ENCODE data around the gene TRIM60.
"Not testable (repeated sequence)": the region's sequence is repeated elsewhere in the genome, so short reads cannot be mapped to it uniquely, and the experiment has no call there.

TRIM60 gene

GRCh38 chr4:165031436-165032211 lies at the start of gene TRIM60:
TRIM60 (plus strand) TSS chr4:165031999; CDS start chr4:165040073, 8,074 bp downstream.
- H3K27ac ChIP-seq, result no peak within 1 kb of the TSS
- H3K4me1 ChIP-seq, result no peaks in the 10 kb centered on the region
- H3K36me3 ChIP-seq, result no peaks in the 10 kb centered on the region
- H3K4me2 ChIP-seq, result no peak within 1 kb of the TSS
- peaks cover 19% of the 10 kb centered on the region for H3K9me3 ChIP-seq
- no peak for TF ChIP-seq Cebpa-rat (IDR thresholded peaks at IDR 0.05)
- no peaks in the 10 kb centered on the region for H3K27me3 ChIP-seq
- no peak within 1 kb of the TSS for H3K4me3 ChIP-seq
- no peaks in the 10 kb centered on the region for H4K20me1 ChIP-seq
- H3K9ac ChIP-seq, result no peak within 1 kb of the TSS

- no peak overlapping the region for H3K27ac ChIP-seq
- no peak overlapping the region for H3K9ac ChIP-seq
- H3K36me3 ChIP-seq, result no peaks in the 10 kb centered on the region
- no peaks in the 10 kb centered on the region for H3K27me3 ChIP-seq
- H3K9me3 ChIP-seq, result no peaks in the 10 kb centered on the region
- no peak for TF ChIP-seq Cebpa-rat (IDR thresholded peaks at IDR 0.05)
- H3K4me2 ChIP-seq, result no peak overlapping the region
- H3K4me1 ChIP-seq, result no peaks in the 10 kb centered on the region
- H3K4me3 ChIP-seq, result no peak overlapping the region
- H4K20me1 ChIP-seq, result no peaks in the 10 kb centered on the region
Measured at GRCh38 chr4:164989471-164989870, 42.3 kb upstream of the TRIM60 start.

DNA sequence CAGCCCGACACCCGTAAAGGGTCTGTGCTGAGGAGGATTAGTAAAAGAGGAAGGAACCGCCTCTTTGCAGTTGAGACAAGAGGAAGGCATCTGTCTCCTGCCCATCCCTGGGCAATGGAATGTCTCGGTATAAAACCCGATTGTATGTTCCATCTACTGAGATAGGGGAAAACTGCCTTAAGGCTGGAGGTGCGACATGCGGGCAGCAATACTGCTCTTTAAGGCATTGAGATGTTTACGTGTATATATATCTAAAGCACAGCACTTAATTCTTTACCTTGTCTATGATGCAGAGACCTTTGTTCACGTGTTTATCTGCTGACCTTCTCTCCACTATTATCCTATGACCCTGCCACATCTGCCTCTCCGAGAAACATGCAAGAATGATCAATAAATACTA lies 41.0 kb upstream of the TRIM60 start:
- H3K27ac ChIP-seq, H3K9me3 ChIP-seq, H3K36me3 ChIP-seq, H3K4me1 ChIP-seq, H3K9ac ChIP-seq, H3K27me3 ChIP-seq, H4K20me1 ChIP-seq, H3K4me3 ChIP-seq, H3K4me2 ChIP-seq: not testable (repeated sequence)

GRCh38 chr4:164996123-164996522 lies 35.7 kb upstream of the TRIM60 start:
- H3K9ac ChIP-seq, H3K36me3 ChIP-seq, H3K4me2 ChIP-seq, H3K27ac ChIP-seq, H3K4me1 ChIP-seq, H4K20me1 ChIP-seq, H3K27me3 ChIP-seq, H3K4me3 ChIP-seq, H3K9me3 ChIP-seq: not testable (repeated sequence)

DNA sequence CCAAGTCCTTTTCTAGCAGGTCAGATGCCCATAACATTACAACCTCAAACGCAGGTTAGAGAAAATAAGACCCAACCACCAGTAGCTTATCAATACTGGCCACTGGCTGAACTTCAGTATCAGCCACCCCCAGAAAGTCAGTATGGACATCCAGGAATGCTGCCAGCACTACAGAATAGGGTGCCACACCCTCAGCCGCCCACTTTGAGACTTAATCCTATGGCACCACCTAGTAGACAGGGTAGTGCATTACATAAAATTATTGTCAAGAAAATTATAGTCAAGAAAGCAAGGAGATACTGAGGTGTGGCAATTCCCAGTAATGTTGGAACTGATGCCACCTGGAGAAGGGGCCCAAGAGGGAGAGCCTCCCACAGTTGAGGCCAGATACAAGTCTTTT lies 34.5 kb upstream of the TRIM60 start:
- H3K27me3 ChIP-seq, result no peaks in the 10 kb centered on the region
- no peaks in the 10 kb centered on the region for H4K20me1 ChIP-seq
- no peak overlapping the region for H3K4me2 ChIP-seq
- no peak for TF ChIP-seq Cebpa-rat (IDR thresholded peaks at IDR 0.05)
- no peak overlapping the region for H3K27ac ChIP-seq
- no peaks in the 10 kb centered on the region for H3K9me3 ChIP-seq
- no peaks in the 10 kb centered on the region for H3K4me1 ChIP-seq
- H3K4me3 ChIP-seq, result no peak overlapping the region
- H3K9ac ChIP-seq, result no peak overlapping the region
- no peaks in the 10 kb centered on the region for H3K36me3 ChIP-seq

- Histone ChIP-seq H3K4me3 (no peak overlapping the region), H4K20me1 (no peaks in the 10 kb centered on the region), H3K4me2 (no peak overlapping the region), H3K9me3 (no peaks in the 10 kb centered on the region), H3K4me1 (no peaks in the 10 kb centered on the region), H3K27ac (no peak overlapping the region), H3K27me3 (no peaks in the 10 kb centered on the region), H3K9ac (no peak overlapping the region), H3K36me3 (no peaks in the 10 kb centered on the region)
- no peak for TF ChIP-seq Cebpa-rat (IDR thresholded peaks at IDR 0.05)
Measured at GRCh38 chr4:164997941-164998340, 33.9 kb upstream of the TRIM60 start.

- not testable (repeated sequence) for H4K20me1 ChIP-seq, H3K9me3 ChIP-seq, H3K4me1 ChIP-seq, H3K9ac ChIP-seq, H3K36me3 ChIP-seq, H3K4me2 ChIP-seq, H3K27me3 ChIP-seq, H3K4me3 ChIP-seq, H3K27ac ChIP-seq
Measured at GRCh38 chr4:164998526-164999080, 33.2 kb upstream of the TRIM60 start.

DNA sequence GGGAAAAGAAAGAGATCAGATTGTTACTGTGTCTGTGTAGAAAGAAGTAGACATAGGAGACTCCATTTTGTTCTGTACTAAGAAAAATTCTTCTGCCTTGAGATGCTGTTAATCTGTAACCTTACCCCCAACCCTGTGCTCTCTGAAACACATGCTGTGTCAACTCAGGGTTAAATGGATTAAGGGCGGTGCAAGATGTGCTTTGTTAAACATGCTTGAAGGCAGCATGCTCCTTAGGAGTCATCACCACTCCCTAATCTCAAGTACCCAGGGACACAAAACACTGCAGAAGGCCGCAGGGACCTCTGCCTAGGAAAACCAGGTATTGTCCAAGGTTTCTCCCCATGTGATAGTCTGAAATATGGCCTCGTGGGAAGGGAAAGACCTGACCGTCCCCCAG lies 29.8 kb upstream of the TRIM60 start:
- not testable (repeated sequence) for H3K36me3 ChIP-seq, H3K4me3 ChIP-seq

GRCh38 chr4:165005352-165005925 lies 26.4 kb upstream of the TRIM60 start:
- Histone ChIP-seq H3K9ac (no peak overlapping the region), H3K9me3 (no peaks in the 10 kb centered on the region), H4K20me1 (no peaks in the 10 kb centered on the region), H3K4me1 (no peaks in the 10 kb centered on the region), H3K27me3 (no peaks in the 10 kb centered on the region), H3K4me2 (no peak overlapping the region), H3K36me3 (no peaks in the 10 kb centered on the region), H3K4me3 (no peak overlapping the region), H3K27ac (no peak overlapping the region)
- no peak for TF ChIP-seq Cebpa-rat (IDR thresholded peaks at IDR 0.05)

More for the DNA sequence above, 29.8 kb upstream of the TRIM60 start:
- not testable (repeated sequence) for H3K27ac ChIP-seq, H3K9ac ChIP-seq, H3K9me3 ChIP-seq, H3K4me2 ChIP-seq, H3K4me1 ChIP-seq, H3K27me3 ChIP-seq, H4K20me1 ChIP-seq

- no peak overlapping the region for H3K4me2 ChIP-seq
- no peak overlapping the region for H3K9ac ChIP-seq
- H3K27me3 ChIP-seq, result no peaks in the 10 kb centered on the region
Measured at GRCh38 chr4:165006456-165006855, 25.3 kb upstream of the TRIM60 start.

More at GRCh38 chr4:165006456-165006855, 25.3 kb upstream of the TRIM60 start:
- Histone ChIP-seq H4K20me1 (no peaks in the 10 kb centered on the region), H3K4me1 (no peaks in the 10 kb centered on the region), H3K36me3 (no peaks in the 10 kb centered on the region), H3K4me3 (no peak overlapping the region), H3K9me3 (no peaks in the 10 kb centered on the region), H3K27ac (no peak overlapping the region)
- TF ChIP-seq Cebpa-rat (IDR thresholded peaks at IDR 0.05), result no peak
